Left ventricle myocardium inferior (tissue), 1 donor: ENCODE measurements around the gene ZNF549. TPM values are rescaled to one million over a fixed set of nuclear protein-coding genes. Genes with fewer than 3 reads are reported as not detected.
A peak's percentile ranks its signal among the peaks of the same experiment; 100 is the strongest.
"Not testable (repeated sequence)": the region's sequence is repeated elsewhere in the genome, so short reads cannot be mapped to it uniquely, and the experiment has no call there.

Experiments
- DNase-seq: peaks from one replicate; pipeline ENCODE4 v3.0.0-alpha.2; 2020
- H3K27ac ChIP-seq: fragments of 200-600 bp; replicated peaks from 2 replicates; pipeline ENCODE4 v1.8.0; 2021
- H3K27me3 ChIP-seq: fragments of 200-600 bp; 2 replicates; pipeline ENCODE4 v1.8.0; 2021; ENCODE audit warnings: low read depth
- H3K36me3 ChIP-seq: fragments of 200-600 bp; 2 replicates; pipeline ENCODE4 v1.8.0; 2021
- H3K4me1 ChIP-seq: fragments of 200-600 bp; 2 replicates; pipeline ENCODE4 v1.8.0; 2021
- H3K4me3 ChIP-seq: fragments of 200-600 bp; 2 replicates; pipeline ENCODE4 v1.8.0; 2021; ENCODE audit warnings: mild to moderate bottlenecking, moderate library complexity
- H3K9me3 ChIP-seq: fragments of 200-600 bp; replicated peaks from 2 replicates; pipeline ENCODE4 v1.8.0; 2021
- CTCF ChIP-seq: fragments of 200-600 bp; IDR thresholded peaks from 2 replicates; pipeline ENCODE4 v1.8.0; 2021; ENCODE audit warnings: antibody characterized with exemption, mild to moderate bottlenecking, borderline replicate concordance
- intact Hi-C: fragments of 100-400 bp; cut with micrococcal nuclease; formaldehyde crosslinking; loops from one replicate; pipeline ENCODE4 v1.11.0; 2022
- long read RNA-seq: library from polyadenylated mRNA; unstranded; transcript quantifications from one replicate; pipeline ENCODE4 v2.0.0, GENCODE V29; 2021
- total RNA-seq: library from RNA; stranded (reverse); fragmentation: NEBNext Ultra II Directional; extraction: Animal tissue kit (Norgen Biotek cat#: 25700); gene quantifications from one replicate; pipeline ENCODE4 v1.2.1, GENCODE V29; 2021
- donor health status: DM: no; HTN: yes; CAD: no; lungs with severe emphysema.

ZNF549 gene
- total RNA-seq, result 3.8 TPM
- long read RNA-seq, full-length matches to known transcripts, result 9 of 10 reads
- long read RNA-seq, partial matches to known transcripts, result 0 of 10 reads
- long read RNA-seq, other reads (novel, unspliced or antisense), result 1 of 10 reads

GRCh38 chr19:57527136-57527881 is at the start of gene ZNF549:
Gene ZNF549, plus strand, starts transcription at chr19:57527356. Its CDS starts 218 bp downstream, at chr19:57527574.
- Histone ChIP-seq H3K36me3 (peaks cover 24% of the 10 kb centered on the region), H3K27ac (peak within 1 kb of the TSS; percentile 87), H3K9me3 (peaks cover 32% of the 10 kb centered on the region), H3K4me3 (peak within 1 kb of the TSS; percentile 82), H3K4me1 (peaks cover 18% of the 10 kb centered on the region), H3K27me3 (no peaks in the 10 kb centered on the region)
- intact Hi-C loops, result no loop called here
- TF ChIP-seq CTCF, result peak; percentile 32
- peak; percentile 89 for DNase-seq

- H3K9me3 ChIP-seq, H3K27me3 ChIP-seq, intact Hi-C loops: not testable (repeated sequence)
- H3K27ac ChIP-seq, result peak within 1 kb of the TSS; percentile 81
- H3K36me3 ChIP-seq, result peaks cover 27% of the 10 kb centered on the region
- DNase-seq, result peak; percentile 92
- H3K4me1 ChIP-seq, result peaks cover 12% of the 10 kb centered on the region
- peak within 1 kb of the TSS; percentile 97 for H3K4me3 ChIP-seq
Measured at GRCh38 chr19:57487477-57488298, 39.5 kb upstream of the ZNF549 start, which contains the start of gene ZNF419. Gene ZNF419, plus strand, starts transcription at chr19:57487750. Its CDS starts 201 bp downstream, at chr19:57487951.

- H3K9me3 ChIP-seq, H3K27me3 ChIP-seq, DNase-seq, H3K27ac ChIP-seq, intact Hi-C loops: not testable (repeated sequence)
- H3K4me3 ChIP-seq, result peak overlapping the region; percentile 97
- peaks cover 12% of the 10 kb centered on the region for H3K4me1 ChIP-seq
- H3K36me3 ChIP-seq, result peaks cover 33% of the 10 kb centered on the region
Measured at GRCh38 chr19:57488299-57488644, 38.9 kb upstream of the ZNF549 start.

GRCh38 chr19:57499332-57499679 is 27.9 kb upstream of the ZNF549 start:
- DNase-seq, H3K27ac ChIP-seq, H3K27me3 ChIP-seq, intact Hi-C loops, H3K4me3 ChIP-seq: not testable (repeated sequence)
- Histone ChIP-seq H3K36me3 (peaks cover 26% of the 10 kb centered on the region), H3K4me1 (peaks cover 11% of the 10 kb centered on the region), H3K9me3 (peaks cover 37% of the 10 kb centered on the region)

- H3K36me3 ChIP-seq, result peaks cover 26% of the 10 kb centered on the region
- H3K4me3 ChIP-seq, result peak within 1 kb of the TSS; percentile 96
- peaks cover 11% of the 10 kb centered on the region for H3K4me1 ChIP-seq
- H3K27ac ChIP-seq, result peak within 1 kb of the TSS; percentile 94
- intact Hi-C loops, H3K27me3 ChIP-seq: not testable (repeated sequence)
- H3K9me3 ChIP-seq, result peaks cover 33% of the 10 kb centered on the region
- peak; percentile 98 for DNase-seq
Measured at GRCh38 chr19:57499680-57500395, 27.3 kb upstream of the ZNF549 start, which contains the start of gene ZNF773. Gene ZNF773, plus strand, starts transcription at chr19:57499938. Its CDS starts 143 bp downstream, at chr19:57500081.

- peaks cover 31% of the 10 kb centered on the region for H3K9me3 ChIP-seq
- DNase-seq, H3K27me3 ChIP-seq, H3K27ac ChIP-seq, intact Hi-C loops: not testable (repeated sequence)
- H3K4me3 ChIP-seq, result peak overlapping the region; percentile 96
- peaks cover 11% of the 10 kb centered on the region for H3K4me1 ChIP-seq
- H3K36me3 ChIP-seq, result peaks cover 27% of the 10 kb centered on the region
Measured at GRCh38 chr19:57500400-57500799, 26.8 kb upstream of the ZNF549 start.

- H3K27me3 ChIP-seq, result no peaks in the 10 kb centered on the region
- TF ChIP-seq CTCF, result no peak
- H3K9me3 ChIP-seq, result peaks cover 72% of the 10 kb centered on the region
- H3K27ac ChIP-seq, result no peak overlapping the region
- intact Hi-C loops, result no loop called here
- DNase-seq, result no peak
- no peak overlapping the region for H3K4me3 ChIP-seq
- peaks cover 77% of the 10 kb centered on the region for H3K36me3 ChIP-seq
- no peaks in the 10 kb centered on the region for H3K4me1 ChIP-seq
Measured at GRCh38 chr19:57506163-57506562, 21.0 kb upstream of the ZNF549 start.
